ENCODE data around the gene HBP1.
"Not testable (repeated sequence)": the region's sequence is repeated elsewhere in the genome, so short reads cannot be mapped to it uniquely, and the experiment has no call there.

HBP1 gene

GRCh38 chr7:107168233-107169119 is at the start of gene HBP1:
HBP1 (plus strand) TSS chr7:107169003; CDS start chr7:107179894, 10,891 bp downstream.
- DNase-seq = peak; percentile 100

- no peak for DNase-seq
Measured at GRCh38 chr7:107119376-107120105, 49.3 kb upstream of the HBP1 start.

- peak; percentile 11 for DNase-seq
Measured at GRCh38 chr7:107122486-107122911, 46.3 kb upstream of the HBP1 start.

- no peak for DNase-seq
Measured at GRCh38 chr7:107123392-107123791, 45.4 kb upstream of the HBP1 start.

GRCh38 chr7:107125475-107125874 is 43.3 kb upstream of the HBP1 start:
- DNase-seq = no peak

- no peak for DNase-seq
Measured at GRCh38 chr7:107128217-107128616, 40.6 kb upstream of the HBP1 start.

GRCh38 chr7:107128748-107129147 is 40.1 kb upstream of the HBP1 start:
- no peak for DNase-seq

GRCh38 chr7:107130487-107131220 is 38.1 kb upstream of the HBP1 start:
- no peak for DNase-seq

GRCh38 chr7:107133396-107133795 is 35.4 kb upstream of the HBP1 start:
- DNase-seq = no peak

GRCh38 chr7:107138696-107139420 is 29.9 kb upstream of the HBP1 start:
- peak; percentile 18 for DNase-seq

GRCh38 chr7:107143875-107144274 is 24.9 kb upstream of the HBP1 start:
- not testable (repeated sequence) for DNase-seq

GRCh38 chr7:107145067-107145838 is 23.6 kb upstream of the HBP1 start:
- no peak for DNase-seq

- peak; percentile 42 for DNase-seq
Measured at GRCh38 chr7:107147464-107148393, 21.1 kb upstream of the HBP1 start.

- no peak for DNase-seq
Measured at GRCh38 chr7:107148721-107149120, 20.1 kb upstream of the HBP1 start.

- DNase-seq = no peak
Measured at GRCh38 chr7:107149863-107150262, 18.9 kb upstream of the HBP1 start.

GRCh38 chr7:107150375-107151073 is 18.3 kb upstream of the HBP1 start:
- peak; percentile 64 for DNase-seq

- no peak for DNase-seq
Measured at GRCh38 chr7:107151538-107151937, 17.3 kb upstream of the HBP1 start.

- peak; percentile 58 for DNase-seq
Measured at GRCh38 chr7:107152011-107152410, 16.8 kb upstream of the HBP1 start.

GRCh38 chr7:107154826-107155225 is 14.0 kb upstream of the HBP1 start:
- no peak for DNase-seq

GRCh38 chr7:107155726-107156125 is 13.1 kb upstream of the HBP1 start:
- DNase-seq = not testable (repeated sequence)
